HG02943 (cell line): ENCODE measurements around the gene INSIG1.

Source experiments
- ATAC-seq: cut with Tn5 transposase; IDR thresholded peaks from one replicate; pipeline ENCODE4 v1.9.1; 2021; ENCODE audit warnings: mild to moderate bottlenecking, low read depth, moderate library complexity; ENCODE audit not compliant: unreplicated experiment

The INSIG1 gene

DNA sequence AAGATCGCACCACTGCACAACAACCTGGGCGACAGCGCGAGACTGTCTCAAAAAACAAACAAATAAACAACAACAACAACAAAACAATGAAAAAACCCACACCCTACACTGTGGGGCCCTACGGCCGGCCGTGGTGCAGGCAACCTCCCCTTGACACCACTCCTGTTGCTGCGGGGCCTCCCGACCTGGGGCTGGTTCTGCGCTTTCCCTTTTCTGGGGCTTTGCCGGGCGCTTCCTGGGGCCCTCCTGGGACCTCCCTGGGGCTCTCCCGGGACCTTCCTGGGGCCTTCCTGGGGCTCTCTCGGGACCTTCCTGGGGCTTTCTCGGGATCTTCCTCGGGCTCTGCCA, 46.6 kb downstream of the INSIG1 start:
- peak; percentile 29 for ATAC-seq

- ATAC-seq = peak; percentile 86
These were observed 47.1 kb downstream of the INSIG1 start for GRCh38 chr7:155344618-155345433.

- peak; percentile 13 for ATAC-seq
These were observed 47.8 kb downstream of the INSIG1 start for GRCh38 chr7:155345490-155345889.

DNA sequence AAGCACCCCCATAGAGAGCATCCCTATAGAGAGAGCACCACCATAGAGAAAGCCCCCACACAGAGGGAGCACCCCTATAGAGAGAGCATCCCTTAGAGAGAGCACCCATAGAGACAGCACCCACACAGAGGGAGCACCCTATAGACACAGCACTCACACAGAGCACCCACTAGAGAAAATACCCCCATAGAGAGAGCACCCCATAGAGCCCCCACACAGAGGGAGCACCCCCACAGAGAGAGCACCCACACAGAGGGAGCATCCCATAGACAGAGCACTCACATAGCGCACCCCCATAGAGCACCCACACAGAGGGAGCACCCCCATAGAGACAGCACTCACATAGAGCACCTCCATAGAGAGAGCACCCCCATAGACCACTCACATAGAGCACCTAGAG, 48.6 kb downstream of the INSIG1 start:
- ATAC-seq = no peak

DNA sequence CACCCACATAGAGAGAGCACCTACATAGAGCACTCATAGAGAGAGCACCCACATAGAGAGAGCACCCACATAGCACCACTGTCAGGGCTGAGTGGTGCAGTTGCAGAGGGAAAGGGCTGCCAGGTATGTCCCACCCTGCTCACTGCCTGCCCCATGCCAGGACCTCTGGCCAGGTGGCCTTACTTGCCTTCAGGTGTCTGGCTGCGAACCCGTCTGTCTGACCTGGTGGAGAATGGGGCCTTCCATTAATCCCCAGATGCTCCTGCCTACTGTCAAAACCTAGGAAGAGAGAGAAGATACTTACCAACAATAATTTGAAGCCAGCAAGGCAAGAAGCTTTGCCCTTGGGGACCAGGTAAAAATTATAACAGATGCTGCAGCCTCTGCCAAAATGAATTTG, 51.1 kb downstream of the INSIG1 start:
- ATAC-seq = no peak

GRCh38 chr7:155349601-155350331, 52.1 kb downstream of the INSIG1 start:
- ATAC-seq = no peak

DNA sequence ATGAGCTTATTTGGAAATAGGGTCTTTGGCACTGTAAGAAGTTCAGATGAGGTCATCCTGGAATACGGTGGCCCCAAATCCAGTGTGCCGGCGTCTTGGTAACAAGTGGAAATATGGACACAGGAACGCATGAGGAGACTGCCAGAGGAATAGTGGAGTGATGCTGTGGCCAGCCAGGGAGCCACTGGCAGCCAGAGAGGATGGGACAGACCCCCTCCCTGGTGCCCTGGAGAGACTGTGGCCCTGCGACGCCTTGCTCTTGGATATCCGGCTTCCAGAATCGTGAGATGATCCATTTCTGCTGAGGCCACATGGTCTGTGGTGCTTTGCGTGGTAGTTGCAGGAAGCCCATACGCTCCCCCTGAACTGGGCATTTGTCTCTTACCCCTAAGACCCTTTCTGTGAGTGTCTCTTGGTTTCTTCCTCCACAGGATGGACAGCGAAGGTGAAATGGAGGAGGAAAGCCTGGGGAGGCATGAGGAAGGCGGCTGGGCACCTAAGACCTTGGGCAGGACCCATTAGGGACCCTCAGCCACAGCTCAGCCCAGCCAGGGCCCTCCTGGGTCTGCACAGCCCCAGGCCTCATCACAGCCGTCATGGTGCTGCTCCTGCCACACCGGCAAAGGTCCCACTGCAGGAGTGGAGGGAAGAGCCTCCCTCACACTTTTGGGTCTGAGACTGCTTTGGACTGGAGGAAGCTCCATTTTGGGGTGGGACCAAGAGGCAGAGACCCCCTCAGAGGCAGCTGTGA, 53.6 kb downstream of the INSIG1 start:
- no peak for ATAC-seq

- no peak for ATAC-seq
These were observed 54.5 kb downstream of the INSIG1 start for GRCh38 chr7:155352076-155352752.

- ATAC-seq = no peak
These were observed 55.1 kb downstream of the INSIG1 start for GRCh38 chr7:155352753-155353115.

DNA sequence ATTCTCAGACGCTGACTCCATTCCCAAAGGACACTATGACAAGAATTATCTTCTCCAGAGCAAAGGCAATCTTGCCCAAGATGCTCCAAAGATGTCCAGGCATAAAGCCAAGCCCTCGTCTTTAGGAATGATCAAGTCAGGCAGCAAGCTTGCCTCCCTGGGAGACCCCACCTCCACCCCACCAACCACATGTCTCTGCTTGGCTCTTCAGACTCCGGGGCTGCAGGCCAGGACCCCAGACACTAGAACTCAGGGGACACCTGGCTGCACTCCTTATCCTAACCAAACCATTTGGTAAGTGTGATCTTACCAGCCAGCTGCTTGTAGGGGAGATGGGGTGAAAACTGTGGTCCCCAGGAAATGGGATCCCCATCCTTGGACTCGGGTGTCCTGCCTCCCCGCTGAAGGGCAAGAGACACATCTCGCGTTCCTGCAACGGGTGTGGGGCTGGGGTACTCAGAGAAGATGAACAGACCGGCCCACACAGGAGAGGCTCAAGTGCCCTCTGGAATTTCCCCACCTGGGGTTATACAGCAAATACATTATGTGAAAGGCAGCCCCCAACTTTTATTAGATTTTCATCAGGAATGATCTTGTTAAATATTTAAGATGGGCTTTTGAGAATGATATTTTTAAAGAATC, 55.7 kb downstream of the INSIG1 start:
- ATAC-seq = no peak

DNA sequence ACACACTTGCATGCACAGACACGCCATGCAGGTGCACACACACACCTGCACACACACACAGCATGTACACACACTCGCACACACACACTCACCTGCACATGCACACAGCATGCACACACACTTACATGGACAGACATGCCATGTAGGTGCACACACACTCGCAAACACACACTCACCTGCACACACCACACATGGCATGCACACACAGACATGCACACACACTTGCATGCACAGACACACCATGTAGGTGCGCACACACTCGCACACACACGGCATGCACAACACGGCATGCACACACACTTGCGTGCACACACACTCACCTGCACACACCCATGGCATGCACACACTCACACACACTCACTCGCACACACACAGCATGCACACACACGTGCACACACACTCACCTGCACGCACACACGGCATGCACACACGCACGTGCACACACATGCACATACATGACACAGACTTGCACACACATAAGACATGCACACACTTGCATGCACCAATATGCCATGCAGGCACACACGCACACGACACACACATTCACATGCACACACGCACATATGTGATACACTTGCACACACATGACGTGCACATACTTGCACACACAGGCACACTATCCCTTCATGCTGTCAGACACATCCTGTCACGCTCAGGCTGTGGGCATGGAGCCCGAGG, 56.8 kb downstream of the INSIG1 start:
- no peak for ATAC-seq

DNA sequence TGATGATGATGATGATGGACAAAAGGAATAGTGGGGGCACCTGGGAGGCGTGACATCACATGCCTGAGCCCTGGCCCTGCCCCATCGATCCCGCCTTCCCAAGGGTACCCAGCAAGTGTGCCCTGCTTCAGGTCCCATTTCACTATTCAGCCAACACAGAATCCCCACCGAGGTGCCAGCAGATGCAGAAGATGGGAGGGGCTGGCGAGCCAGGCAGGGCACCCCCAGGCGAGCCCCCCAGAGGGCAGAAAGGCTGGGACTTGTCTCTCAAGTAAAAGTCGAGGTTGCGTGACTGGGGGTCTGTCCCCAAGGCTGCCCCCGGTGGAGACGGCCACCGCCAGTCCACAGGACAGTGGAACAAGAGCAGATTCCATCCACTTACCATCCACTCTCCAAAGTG, 57.5 kb downstream of the INSIG1 start:
- no peak for ATAC-seq

DNA sequence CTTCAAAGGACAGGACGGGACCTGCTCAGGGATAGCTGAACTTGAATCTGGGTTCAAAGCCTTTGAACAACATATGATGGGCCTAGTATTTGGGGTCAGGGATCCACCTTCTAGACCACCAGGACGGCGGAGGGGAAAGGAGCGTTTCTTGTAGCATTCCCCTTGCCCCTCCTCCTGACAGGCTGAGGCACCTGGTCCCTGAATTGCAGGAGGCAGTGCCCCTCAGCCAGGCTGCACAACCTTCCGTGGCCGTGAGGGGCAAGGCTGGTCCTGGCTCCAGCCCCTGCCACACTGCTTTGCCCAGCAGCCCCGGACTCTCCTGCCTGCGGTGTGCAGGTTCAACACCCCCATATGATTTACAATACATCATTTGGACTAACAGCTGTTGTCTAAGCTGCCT, 58.1 kb downstream of the INSIG1 start:
- no peak for ATAC-seq

DNA sequence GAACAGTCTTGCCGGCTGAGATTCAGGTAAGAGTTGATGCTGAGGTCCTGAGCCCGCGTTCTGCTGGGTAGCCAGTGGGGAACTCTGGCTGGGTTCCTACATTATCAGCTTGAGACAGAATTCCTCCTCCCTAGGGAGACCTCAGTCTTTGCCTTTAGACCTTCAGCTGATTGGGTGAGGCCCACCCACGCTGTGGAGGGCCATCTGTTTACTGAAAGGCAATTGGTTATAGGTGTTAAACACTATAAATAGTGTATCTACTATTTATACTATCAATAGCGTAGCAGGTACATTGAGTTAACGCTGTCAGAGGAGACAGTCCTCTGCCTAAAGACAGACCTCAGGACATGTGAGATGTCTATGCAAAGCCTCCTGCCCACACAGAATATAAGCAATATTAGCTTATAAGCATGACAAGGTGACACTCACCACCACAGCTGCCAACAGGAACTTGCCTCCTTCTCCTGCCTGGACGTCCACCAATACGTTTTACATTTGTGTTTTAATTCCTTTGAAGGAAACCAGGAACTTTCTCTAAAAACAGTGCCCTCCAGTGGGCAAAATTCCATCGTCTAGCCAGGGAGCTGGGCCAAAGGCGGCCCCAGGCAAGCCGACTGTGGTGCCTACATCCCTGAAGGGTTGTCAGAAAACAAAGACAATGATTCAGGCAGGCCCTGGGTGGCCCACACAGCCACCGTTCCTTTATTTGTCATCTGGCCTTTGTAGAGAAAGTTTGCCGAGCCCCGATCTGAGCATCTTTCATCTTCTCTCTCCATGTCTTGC, 58.8 kb downstream of the INSIG1 start:
- no peak for ATAC-seq

GRCh38 chr7:155357573-155358041, 59.9 kb downstream of the INSIG1 start:
- ATAC-seq = no peak

- no peak for ATAC-seq
These were observed 60.6 kb downstream of the INSIG1 start for GRCh38 chr7:155358066-155358947.

DNA sequence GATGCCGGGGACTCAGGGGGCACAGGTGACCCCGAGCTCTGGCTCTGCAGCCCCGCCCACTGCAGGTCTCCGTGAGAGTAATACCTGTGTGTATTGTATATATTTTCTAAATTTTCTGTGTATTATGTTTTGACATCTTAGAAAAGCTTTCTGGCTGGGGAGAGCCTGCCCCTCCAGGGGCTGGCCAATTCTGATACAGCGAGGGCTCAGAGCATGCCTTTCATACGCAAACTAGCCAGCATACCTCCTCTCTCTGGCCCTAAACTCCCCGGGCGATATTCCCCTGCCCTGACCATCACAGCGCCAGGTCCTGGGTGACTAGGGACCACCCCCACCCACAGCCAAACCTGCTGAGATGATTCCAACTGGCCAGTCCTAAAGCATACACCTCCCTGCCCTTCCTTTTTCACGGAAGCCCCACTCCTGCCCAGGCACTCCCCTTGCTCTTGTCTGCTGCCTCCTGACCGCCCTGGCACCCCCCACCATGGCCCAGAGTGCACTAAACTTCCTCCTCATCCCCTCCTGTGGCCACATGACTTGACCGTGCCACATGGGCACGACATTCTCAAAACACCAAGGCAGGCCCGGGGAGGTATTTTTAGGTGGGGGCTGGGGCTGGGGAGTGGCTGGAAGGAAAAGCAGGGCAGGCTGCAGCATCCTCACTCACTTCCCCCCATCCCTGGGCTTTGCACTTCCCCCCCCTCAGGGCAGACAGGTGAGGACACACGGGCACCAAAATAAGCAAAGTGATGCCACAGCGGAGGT, 61.5 kb downstream of the INSIG1 start:
- ATAC-seq = no peak
